ENCODE results near the gene CCNH. TPM values are rescaled to one million over a fixed set of nuclear protein-coding genes. Genes with fewer than 3 reads are reported as not detected.

Gene CCNH
- total RNA-seq, 4 donors from 2014 or later = 48.1 to 77.4 (median 57.2) TPM

DNA sequence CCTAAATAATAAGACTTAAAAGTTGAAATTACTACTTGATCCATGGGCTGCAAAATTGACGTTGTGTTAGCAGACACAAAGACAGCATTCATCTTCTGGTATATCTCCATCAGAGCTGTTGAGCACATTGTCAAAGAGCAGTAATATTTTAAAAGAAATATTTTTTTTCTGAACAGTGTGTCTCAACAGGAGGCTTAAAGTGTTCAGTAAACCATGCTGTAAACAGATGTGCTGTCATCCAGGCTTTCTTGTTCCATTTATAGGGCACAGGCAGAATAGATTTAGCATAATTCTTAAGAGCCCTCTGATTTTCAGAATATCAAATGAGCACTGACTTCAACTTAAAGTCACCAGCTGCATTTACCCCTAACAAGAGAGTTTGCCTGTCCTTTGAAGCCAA lies 29.7 kb upstream of the CCNH start:
- intact Hi-C loops (cut with DNase I; ENCODE audit: low total_unique reads) = no loop called here
- H3K27ac ChIP-seq = no peak overlapping the region
- no peak overlapping the region for H3K4me3 ChIP-seq
- no peak for ATAC-seq
- no peaks in the 10 kb centered on the region for H3K9me3 ChIP-seq
- no peaks in the 10 kb centered on the region for H3K36me3 ChIP-seq
- H3K27me3 ChIP-seq = no peaks in the 10 kb centered on the region
- in situ Hi-C loops (cut with MboI; ENCODE audit: low sequenced_read_pairs in 4 of 4) = no loop called here
- no peak for DNase-seq
- H3K4me1 ChIP-seq = no peaks in the 10 kb centered on the region
- TF ChIP-seq, protein P1, sequence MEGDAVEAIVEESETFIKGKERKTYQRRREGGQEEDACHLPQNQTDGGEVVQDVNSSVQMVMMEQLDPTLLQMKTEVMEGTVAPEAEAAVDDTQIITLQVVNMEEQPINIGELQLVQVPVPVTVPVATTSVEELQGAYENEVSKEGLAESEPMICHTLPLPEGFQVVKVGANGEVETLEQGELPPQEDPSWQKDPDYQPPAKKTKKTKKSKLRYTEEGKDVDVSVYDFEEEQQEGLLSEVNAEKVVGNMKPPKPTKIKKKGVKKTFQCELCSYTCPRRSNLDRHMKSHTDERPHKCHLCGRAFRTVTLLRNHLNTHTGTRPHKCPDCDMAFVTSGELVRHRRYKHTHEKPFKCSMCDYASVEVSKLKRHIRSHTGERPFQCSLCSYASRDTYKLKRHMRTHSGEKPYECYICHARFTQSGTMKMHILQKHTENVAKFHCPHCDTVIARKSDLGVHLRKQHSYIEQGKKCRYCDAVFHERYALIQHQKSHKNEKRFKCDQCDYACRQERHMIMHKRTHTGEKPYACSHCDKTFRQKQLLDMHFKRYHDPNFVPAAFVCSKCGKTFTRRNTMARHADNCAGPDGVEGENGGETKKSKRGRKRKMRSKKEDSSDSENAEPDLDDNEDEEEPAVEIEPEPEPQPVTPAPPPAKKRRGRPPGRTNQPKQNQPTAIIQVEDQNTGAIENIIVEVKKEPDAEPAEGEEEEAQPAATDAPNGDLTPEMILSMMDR (IDR thresholded peaks at IDR 0.05 in 4 of 5, conservative IDR thresholded peaks at IDR 0.05 in 1 of 5) = no peak
- no peak for TF ChIP-seq POLR2A (IDR thresholded peaks at IDR 0.05)

DNA sequence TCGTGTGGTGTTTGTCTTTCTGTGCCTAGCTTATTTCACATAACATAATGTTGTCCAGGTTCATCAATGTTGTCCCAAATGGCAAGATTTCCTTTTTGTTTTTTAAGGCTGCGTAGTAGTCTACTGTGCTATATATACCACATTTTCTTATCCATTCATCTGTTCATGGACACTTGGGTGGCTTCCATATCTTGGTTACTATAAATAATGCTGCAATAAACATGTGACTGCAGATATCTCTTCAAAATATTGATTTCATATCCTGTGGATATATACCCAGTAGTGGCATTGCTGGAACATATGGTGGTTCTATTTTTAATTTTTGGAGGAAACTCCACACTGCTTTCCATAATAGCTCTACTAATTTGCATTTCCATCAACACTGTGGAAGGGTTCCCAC lies 25.5 kb upstream of the CCNH start:
- no peak overlapping the region for H3K27ac ChIP-seq
- no peaks in the 10 kb centered on the region for H3K4me1 ChIP-seq
- intact Hi-C loops (cut with DNase I; ENCODE audit: low total_unique reads) = no loop called here
- DNase-seq = no peak
- no peak for ATAC-seq
- no peaks in the 10 kb centered on the region for H3K27me3 ChIP-seq
- H3K36me3 ChIP-seq = no peaks in the 10 kb centered on the region
- in situ Hi-C loops (cut with MboI; ENCODE audit: low sequenced_read_pairs in 4 of 4) = no loop called here
- TF ChIP-seq, protein P1 (IDR thresholded peaks at IDR 0.05 in 4 of 5, conservative IDR thresholded peaks at IDR 0.05 in 1 of 5) = no peak
- TF ChIP-seq POLR2A (IDR thresholded peaks at IDR 0.05) = no peak
- no peaks in the 10 kb centered on the region for H3K9me3 ChIP-seq
- no peak overlapping the region for H3K4me3 ChIP-seq

DNA sequence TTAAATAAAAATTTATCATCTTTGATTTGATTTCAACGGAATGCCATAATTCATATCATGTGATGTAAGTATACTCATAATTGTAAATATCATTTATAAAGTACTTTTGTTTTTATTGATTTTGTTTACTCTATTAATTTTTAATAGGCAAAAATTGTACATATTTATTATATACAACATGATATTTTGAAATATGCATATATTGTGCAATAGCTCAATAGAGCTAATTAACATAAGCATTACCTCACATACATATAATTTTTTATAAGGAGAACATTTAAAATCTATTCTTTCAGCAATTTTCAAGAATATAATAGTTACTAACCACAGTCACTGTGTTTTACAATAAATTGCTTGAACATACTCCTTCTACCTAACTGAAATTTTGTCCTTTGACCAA lies 25.0 kb upstream of the CCNH start:
- Histone ChIP-seq H3K4me1 (no peaks in the 10 kb centered on the region), H3K9me3 (no peaks in the 10 kb centered on the region), H3K4me3 (no peak overlapping the region), H3K27ac (no peak overlapping the region), H3K27me3 (no peaks in the 10 kb centered on the region), H3K36me3 (no peaks in the 10 kb centered on the region)
- ATAC-seq (no peak), DNase-seq (no peak)
- intact Hi-C loops (cut with DNase I; ENCODE audit: low total_unique reads) = no loop called here
- in situ Hi-C loops (cut with MboI; ENCODE audit: low sequenced_read_pairs in 4 of 4) = no loop called here
- no peak for TF ChIP-seq POLR2A (IDR thresholded peaks at IDR 0.05)
- TF ChIP-seq, protein P1 (IDR thresholded peaks at IDR 0.05 in 4 of 5, conservative IDR thresholded peaks at IDR 0.05 in 1 of 5) = no peak

DNA sequence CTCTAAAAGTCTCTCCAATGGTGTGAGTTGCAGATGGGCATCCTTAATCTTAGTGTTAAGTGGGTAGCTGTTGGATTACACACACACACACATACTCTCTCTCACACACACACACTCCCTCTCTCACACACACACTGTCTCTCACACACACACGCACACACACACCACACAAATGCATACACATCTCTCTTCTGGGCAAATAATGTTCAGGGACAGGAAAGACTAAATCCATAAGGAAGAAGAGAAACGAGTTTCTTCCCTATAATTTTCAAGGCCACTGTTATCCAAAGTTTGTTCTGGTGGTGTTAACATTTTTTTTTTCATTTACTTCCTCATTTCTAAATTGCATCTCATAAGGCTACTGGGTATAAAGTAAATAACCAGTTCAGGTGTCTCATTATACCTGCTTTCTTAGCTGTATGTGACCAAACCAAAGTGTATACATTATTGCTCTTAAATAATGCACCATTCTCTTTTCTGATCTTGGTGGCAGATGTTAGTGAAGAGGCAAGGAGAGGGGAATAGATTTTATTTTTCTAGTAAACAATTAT lies 22.5 kb upstream of the CCNH start:
- no peak for TF ChIP-seq POLR2A (IDR thresholded peaks at IDR 0.05)
- TF ChIP-seq, protein P1 (IDR thresholded peaks at IDR 0.05 in 4 of 5, conservative IDR thresholded peaks at IDR 0.05 in 1 of 5) = no peak
- ATAC-seq = no peak
- intact Hi-C loops (cut with DNase I; ENCODE audit: low total_unique reads) = no loop called here
- H3K4me3 ChIP-seq = no peak overlapping the region
- H3K27ac ChIP-seq = no peak overlapping the region
- no peaks in the 10 kb centered on the region for H3K4me1 ChIP-seq
- H3K9me3 ChIP-seq = no peaks in the 10 kb centered on the region
- no peak for DNase-seq
- H3K36me3 ChIP-seq = no peaks in the 10 kb centered on the region
- in situ Hi-C loops (cut with MboI; ENCODE audit: low sequenced_read_pairs in 4 of 4) = no loop called here
- no peaks in the 10 kb centered on the region for H3K27me3 ChIP-seq

DNA sequence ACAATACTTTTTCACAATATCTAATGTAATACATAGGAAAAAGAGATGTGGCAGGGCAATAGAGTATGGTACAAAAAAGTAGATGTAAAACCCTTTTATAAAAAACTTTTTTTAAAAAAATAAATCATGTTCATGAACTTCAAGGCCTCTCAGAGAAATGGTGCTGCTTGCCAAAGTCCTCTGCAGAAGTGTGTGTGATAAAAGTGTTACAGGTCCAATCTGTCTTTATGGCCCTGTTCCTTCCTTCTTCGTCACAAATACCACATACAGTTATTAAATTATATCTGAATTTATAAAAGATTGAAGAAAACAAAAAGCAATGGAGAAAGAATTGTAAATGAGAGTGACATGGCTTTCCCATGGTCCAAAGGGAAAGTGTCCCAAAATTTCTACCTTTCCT lies 21.7 kb upstream of the CCNH start:
- Histone ChIP-seq H3K27ac (no peak overlapping the region), H3K27me3 (no peaks in the 10 kb centered on the region), H3K4me3 (no peak overlapping the region), H3K9me3 (no peaks in the 10 kb centered on the region), H3K4me1 (no peaks in the 10 kb centered on the region), H3K36me3 (no peaks in the 10 kb centered on the region)
- intact Hi-C loops (cut with DNase I; ENCODE audit: low total_unique reads) (no loop called here), in situ Hi-C loops (cut with MboI; ENCODE audit: low sequenced_read_pairs in 4 of 4) (no loop called here)
- TF ChIP-seq, protein P1 (IDR thresholded peaks at IDR 0.05 in 4 of 5, conservative IDR thresholded peaks at IDR 0.05 in 1 of 5) = no peak
- TF ChIP-seq POLR2A (IDR thresholded peaks at IDR 0.05) = no peak
- no peak for ATAC-seq
- DNase-seq = no peak

All from gastrocnemius medialis (tissue), 4 donors.